Measurements from ENCODE around the gene KRTAP1-4.
"Not testable (repeated sequence)": the region's sequence is repeated elsewhere in the genome, so short reads cannot be mapped to it uniquely, and the experiment has no call there.

KRTAP1-4 gene

DNA sequence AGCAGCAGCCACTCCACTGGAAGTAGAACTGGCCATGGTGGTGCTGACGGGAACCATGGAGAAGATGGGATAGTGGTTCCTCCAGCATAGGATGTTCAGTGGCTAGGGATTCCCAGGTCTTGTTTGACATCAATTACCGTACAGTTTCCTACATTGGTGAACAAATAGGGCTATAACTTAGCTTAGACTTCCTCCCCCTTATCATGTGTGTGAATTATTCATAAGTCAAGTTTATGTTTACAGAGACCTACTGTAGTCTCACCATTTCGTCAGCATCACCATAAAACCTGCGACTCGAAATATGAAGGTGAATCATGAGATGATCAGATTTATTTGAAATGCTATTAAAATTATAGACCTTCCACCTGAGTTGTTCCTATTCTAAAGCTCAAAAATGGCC, 28.7 kb upstream of the KRTAP1-4 start:
- H3K27ac ChIP-seq, result no peak overlapping the region
- no peak for TF ChIP-seq ZFX (IDR thresholded peaks at IDR 0.05; ENCODE audit: borderline replicate concordance)
- TF ChIP-seq, protein P1, sequence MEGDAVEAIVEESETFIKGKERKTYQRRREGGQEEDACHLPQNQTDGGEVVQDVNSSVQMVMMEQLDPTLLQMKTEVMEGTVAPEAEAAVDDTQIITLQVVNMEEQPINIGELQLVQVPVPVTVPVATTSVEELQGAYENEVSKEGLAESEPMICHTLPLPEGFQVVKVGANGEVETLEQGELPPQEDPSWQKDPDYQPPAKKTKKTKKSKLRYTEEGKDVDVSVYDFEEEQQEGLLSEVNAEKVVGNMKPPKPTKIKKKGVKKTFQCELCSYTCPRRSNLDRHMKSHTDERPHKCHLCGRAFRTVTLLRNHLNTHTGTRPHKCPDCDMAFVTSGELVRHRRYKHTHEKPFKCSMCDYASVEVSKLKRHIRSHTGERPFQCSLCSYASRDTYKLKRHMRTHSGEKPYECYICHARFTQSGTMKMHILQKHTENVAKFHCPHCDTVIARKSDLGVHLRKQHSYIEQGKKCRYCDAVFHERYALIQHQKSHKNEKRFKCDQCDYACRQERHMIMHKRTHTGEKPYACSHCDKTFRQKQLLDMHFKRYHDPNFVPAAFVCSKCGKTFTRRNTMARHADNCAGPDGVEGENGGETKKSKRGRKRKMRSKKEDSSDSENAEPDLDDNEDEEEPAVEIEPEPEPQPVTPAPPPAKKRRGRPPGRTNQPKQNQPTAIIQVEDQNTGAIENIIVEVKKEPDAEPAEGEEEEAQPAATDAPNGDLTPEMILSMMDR (IDR thresholded peaks at IDR 0.05), result no peak

DNA sequence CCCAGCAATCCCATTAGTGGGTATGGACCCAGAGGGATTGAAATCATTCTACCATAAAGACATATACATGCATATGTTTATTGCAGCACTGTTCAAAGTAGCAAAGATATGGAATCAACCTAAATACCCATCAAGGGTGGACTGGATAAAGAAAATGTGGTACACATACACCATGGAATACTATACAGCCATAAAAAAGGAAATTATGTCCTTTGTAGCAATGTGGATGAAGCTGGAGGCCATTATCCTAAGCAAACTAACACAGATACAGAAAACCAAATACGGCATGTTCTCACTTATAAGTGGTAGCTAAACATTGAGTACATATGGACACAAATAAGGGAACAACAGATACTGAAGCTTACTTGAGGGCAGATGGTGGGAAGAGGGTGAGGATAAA, 27.6 kb upstream of the KRTAP1-4 start:
- TF ChIP-seq, protein P1 (IDR thresholded peaks at IDR 0.05), result no peak
- no peak for TF ChIP-seq ZFX (IDR thresholded peaks at IDR 0.05; ENCODE audit: borderline replicate concordance)
- no peak overlapping the region for H3K27ac ChIP-seq

GRCh38 chr17:41055130-41055529, 25.1 kb upstream of the KRTAP1-4 start, which contains the start of gene KRTAP2-2:
Gene KRTAP2-2, minus strand, starts transcription at chr17:41055230. Its CDS starts 19 bp downstream, at chr17:41055211.
- not testable (repeated sequence) for H3K27ac ChIP-seq

GRCh38 chr17:41054556-41054955, 24.6 kb upstream of the KRTAP1-4 start:
- H3K27ac ChIP-seq, result not testable (repeated sequence)

DNA sequence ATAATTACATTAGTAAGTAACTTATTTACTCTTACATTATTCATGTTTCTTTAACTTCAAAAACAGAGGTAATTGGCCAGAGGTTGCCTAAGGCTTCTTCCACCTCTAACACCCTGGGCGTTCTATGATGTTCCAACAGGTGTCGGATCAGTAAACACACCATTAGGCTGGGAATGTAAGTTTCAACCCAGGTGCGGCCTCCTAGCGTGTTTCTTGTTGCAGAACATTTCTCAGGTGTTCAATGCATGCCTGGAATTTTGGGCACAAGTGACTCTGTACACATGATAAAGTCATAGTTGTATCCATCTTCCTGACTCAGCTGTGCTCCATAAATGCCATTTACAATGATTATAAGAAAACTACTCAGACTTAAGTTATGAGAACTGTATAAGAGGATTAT, 24.0 kb upstream of the KRTAP1-4 start:
- no peak for TF ChIP-seq ZFX (IDR thresholded peaks at IDR 0.05; ENCODE audit: borderline replicate concordance)
- no peak overlapping the region for H3K27ac ChIP-seq

DNA sequence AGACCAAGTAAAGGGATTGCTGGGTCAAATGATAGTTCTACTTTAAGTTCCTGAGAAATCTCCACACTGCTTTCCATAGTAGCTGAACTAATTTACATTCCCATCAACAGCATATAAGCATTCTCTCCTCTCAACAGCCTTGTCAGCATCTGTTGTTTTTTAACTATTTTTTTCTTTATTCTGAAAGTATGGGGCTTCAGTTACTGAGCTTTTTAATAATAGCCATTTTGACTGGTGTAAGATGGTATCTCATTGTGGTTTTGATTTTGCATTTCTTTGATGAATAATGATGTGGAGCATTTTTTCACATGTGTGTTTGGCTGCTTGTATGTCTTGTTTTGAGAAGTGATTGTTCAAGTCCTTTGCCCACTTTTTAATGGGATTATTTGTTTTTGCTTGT, 22.6 kb upstream of the KRTAP1-4 start:
- no peak overlapping the region for H3K27ac ChIP-seq
- TF ChIP-seq ZFX (IDR thresholded peaks at IDR 0.05; ENCODE audit: borderline replicate concordance), result no peak
- TF ChIP-seq, protein P1 (IDR thresholded peaks at IDR 0.05), result no peak

- H3K27ac ChIP-seq, result no peak overlapping the region
- TF ChIP-seq, protein P1 (IDR thresholded peaks at IDR 0.05), result no peak
- no peak for TF ChIP-seq ZFX (IDR thresholded peaks at IDR 0.05; ENCODE audit: borderline replicate concordance)
These were observed 19.1 kb upstream of the KRTAP1-4 start for GRCh38 chr17:41049110-41049509.

- TF ChIP-seq, protein P1 (IDR thresholded peaks at IDR 0.05), result no peak
- TF ChIP-seq ZFX (IDR thresholded peaks at IDR 0.05; ENCODE audit: borderline replicate concordance), result no peak
- no peak overlapping the region for H3K27ac ChIP-seq
These were observed 18.4 kb upstream of the KRTAP1-4 start for GRCh38 chr17:41048441-41048840.

DNA sequence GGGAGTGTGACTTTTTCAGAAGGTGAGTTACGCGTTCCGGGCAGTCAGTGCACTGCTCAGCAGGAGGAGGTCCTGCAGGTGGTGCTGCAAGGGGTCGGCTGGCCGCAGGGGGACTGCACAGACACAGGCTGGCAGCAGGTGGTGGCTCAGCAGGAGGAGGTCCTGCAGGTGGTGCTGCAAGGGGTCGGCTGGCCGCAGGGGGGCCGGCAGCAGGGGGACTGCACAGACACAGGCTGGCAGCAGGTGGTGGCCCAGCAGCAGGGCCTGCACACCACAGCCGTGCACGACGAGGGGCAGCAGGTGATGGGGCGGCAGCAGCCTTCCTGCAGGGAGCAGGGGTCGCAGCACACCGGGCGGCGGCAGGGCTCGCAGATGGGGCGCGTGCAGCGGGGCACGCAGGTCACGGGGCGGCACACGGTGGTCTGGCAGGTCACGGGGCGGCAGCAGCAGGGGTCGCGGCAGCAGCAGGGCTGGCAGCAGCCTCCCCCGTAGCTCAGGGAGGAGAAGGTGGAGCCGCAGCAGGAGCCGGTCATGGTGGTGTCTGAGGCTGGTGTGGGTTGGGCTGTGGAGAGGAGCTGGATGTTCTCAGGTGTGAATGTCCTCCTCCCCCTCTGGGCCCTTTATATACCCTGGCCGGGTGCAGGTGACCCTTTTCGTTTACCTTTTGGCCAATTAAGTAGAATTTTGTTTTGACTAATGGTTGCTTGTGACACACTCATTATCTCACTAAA, 16.9 kb upstream of the KRTAP1-4 start, which contains the start of gene KRTAP2-1:
TSS of gene KRTAP2-1 (minus strand) at position 582 of the 731 bp plus-strand sequence. CDS start at position 533, 49 bp downstream.
- H3K27ac ChIP-seq, result not testable (repeated sequence)

All from 22Rv1 (cell line).